GM12801 (cell line): ENCODE measurements around the gene CLCN7.

Experiments
- TF ChIP-seq, protein P1 (sequence below): IDR thresholded peaks from one replicate; pipeline ENCODE4 v1.5.1; 2011; ENCODE audit warnings: control low read depth; ENCODE audit not compliant: insufficient read length; ENCODE audit errors: extremely low read depth

The CLCN7 gene

DNA sequence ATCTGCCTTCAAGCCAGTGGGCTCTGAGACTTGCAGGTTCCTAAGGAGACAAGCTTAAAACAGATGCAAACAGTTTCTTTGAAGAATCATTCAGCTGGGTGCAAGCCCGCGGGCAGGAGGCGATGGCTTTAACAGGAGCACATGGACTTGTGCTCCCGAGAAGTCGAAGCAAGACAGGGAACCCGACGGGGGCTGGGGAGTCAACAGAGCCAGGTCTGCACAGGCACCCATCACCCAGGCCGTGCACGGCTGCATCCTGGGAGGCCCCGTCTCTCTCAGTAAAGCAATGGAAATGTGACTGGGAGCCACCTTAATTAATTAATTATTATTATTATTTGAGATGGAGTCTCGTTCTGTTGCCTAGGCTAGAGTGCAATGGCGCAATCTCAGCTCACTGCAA lies 14.2 kb upstream of the CLCN7 start:
- TF ChIP-seq, protein P1, sequence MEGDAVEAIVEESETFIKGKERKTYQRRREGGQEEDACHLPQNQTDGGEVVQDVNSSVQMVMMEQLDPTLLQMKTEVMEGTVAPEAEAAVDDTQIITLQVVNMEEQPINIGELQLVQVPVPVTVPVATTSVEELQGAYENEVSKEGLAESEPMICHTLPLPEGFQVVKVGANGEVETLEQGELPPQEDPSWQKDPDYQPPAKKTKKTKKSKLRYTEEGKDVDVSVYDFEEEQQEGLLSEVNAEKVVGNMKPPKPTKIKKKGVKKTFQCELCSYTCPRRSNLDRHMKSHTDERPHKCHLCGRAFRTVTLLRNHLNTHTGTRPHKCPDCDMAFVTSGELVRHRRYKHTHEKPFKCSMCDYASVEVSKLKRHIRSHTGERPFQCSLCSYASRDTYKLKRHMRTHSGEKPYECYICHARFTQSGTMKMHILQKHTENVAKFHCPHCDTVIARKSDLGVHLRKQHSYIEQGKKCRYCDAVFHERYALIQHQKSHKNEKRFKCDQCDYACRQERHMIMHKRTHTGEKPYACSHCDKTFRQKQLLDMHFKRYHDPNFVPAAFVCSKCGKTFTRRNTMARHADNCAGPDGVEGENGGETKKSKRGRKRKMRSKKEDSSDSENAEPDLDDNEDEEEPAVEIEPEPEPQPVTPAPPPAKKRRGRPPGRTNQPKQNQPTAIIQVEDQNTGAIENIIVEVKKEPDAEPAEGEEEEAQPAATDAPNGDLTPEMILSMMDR = no peak

DNA sequence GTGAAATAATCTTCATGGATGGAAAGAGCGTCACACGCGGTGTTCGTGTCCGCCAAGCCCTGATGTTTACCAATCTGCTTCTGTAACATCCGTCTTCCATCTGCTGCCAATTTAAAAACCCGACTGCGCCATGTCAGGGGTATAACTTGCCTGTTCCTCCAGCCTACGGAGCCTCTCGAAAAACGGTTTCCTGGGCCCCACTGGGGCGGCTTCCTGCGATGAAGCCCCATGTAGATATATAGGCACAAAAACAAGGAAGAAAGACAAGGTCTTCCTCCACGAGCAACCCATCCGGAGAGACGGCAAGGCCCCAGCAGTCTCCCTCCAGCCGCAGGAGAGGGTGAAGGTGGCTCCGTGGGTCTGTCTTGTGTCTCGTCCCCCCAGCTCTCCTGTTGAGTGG lies 13.8 kb upstream of the CLCN7 start, which contains the start of gene PTX4:
PTX4 (minus strand) TSS at position 326 of the 400 bp plus-strand sequence; CDS start at position 291, 35 bp downstream.
- TF ChIP-seq, protein P1 = no peak

DNA sequence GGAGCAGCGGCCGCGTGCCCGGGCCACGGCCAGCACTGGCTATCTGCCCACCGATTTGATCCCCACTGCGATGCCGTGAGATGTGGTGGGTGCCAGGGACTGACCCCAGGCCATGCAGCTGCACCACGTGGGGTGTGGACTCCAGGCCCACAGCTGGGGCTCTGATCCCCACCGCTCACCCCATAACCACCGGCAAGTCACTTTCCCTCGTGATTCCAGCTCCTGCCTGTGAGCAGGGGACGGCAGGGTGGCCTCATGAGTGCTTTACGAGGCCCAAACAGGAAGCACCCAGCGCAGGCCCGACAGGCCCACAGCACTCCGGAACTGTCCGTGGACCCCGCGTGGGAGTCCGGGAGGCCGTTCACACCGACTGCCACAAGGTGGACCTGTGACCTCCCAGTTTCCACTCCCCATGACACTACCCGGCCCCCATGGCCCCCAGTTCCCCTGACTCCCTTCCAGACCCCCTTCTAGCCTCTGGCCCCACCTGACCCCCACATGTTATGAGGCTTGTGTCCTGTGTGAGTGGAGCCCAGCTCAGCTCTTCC lies 13.3 kb upstream of the CLCN7 start:
- TF ChIP-seq, protein P1 = no peak

DNA sequence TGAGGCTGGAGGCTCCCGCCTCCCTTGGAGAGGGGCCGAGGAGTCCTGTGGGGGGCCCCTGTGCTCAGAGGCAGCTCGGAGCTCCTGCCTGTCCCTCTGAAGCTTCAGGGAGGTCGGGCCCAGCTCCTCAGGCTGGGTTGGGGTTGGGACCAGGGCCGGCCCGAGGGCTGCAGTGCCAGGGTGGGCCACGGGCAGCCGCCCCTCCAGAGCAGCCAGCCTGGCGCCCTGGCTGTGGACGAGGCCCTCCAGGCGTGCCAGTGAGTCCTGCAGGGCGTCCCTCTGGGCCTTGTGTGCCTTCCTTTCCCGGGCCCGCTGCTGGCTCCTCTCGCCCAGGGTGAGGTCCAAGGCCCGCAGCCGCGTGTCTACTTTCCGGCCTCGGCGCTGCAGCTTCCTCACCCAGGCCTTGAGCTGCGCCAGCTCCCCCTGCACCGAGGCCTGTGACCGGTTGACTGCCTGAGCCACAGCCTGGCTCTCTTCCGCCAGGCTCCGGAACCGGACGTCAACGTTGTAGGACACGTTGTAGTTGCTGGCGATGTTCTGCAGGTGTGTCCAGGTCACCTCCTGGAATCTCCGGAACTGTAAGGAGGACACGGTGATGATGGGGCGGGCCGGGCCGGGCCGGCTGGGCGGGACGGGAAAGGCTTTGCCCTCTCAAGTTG lies 12.7 kb upstream of the CLCN7 start:
- TF ChIP-seq, protein P1 = no peak

DNA sequence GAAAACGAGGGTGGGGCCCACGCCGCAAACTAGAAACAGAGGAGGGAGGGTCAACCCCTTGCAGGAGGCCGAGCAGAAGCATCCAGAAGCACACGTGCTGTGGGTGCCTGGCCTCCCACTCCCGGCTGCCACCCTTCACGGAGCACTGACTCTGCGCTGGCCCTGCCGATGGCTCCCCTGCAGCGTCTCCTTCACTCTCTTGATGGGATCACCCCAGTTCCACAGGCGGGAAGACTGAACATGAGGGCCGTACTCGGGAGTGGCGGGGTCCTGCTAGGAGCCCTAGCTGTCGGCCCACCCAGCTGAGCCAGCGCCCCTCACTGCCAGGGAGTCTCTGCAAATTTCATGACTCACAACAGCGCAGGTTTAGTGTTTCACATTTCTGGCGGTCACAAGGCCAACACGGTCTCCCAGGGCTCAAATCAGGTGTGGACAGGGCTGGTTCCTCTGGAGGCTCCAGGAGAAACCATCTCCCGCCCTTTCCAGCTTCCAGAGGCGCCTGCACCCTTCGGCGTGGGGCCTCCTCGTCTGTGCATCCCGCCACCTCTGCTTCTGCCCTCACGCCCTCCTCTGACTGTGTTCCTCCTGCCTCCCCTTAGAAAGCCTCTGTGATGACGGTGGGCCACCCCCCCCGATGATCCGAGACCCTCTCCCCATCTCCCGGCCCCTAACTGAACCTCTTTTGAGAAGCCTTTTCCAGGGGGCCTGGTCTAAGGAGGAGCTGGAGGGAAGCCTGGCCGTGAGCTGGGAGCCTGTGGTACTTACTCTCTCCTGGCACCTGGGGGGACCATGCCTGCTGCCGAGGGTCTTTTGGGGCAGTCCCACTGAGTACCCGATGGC lies 11.9 kb upstream of the CLCN7 start:
- TF ChIP-seq, protein P1 = no peak

DNA sequence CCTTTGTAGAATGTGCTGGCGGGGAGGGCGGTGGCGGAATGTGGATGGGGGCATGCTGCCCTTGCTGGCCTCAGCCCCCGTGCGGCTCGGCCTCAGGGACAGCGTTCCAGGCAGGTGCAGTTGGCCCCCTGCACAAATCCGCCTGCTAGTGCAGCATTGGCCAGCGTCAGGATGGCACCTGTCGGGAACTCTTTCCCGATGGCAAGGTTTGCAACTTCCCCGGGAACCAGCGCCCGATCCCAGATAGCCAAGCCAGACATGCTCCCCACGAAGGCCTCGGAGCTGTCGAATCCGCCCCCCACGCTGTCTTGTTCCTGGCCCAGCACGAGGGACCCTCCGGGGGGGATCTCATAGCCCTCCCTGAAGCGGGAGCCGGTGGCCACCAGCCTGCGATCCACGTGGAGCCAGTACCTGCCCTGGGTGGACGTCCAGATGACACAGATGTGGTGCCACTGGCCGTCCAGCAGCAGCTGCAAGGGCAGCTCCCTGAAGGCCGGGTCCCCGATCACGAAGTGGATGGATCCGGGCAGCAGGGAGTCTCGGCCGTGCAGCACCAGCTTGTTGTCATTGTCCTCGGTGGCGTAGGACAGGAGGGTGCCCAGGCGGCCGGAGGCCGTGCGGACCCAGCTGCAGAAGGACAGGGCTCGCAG lies 11.1 kb upstream of the CLCN7 start:
- TF ChIP-seq, protein P1 = no peak
